GM19395 (cell line): ENCODE results near the gene FAM53B.

ENCODE experiments used
- ATAC-seq: cut with Tn5 transposase; IDR thresholded peaks from one replicate; pipeline ENCODE4 v1.9.1; 2021; ENCODE audit warnings: mild to moderate bottlenecking, moderate library complexity; ENCODE audit not compliant: unreplicated experiment

FAM53B gene

GRCh38 chr10:124639206-124639605 lies 105.0 kb downstream of the FAM53B start:
- ATAC-seq: no peak

- no peak for ATAC-seq
These were observed 106.4 kb downstream of the FAM53B start for GRCh38 chr10:124637746-124638145.

GRCh38 chr10:124637091-124637700 lies 107.0 kb downstream of the FAM53B start:
- ATAC-seq: no peak

- no peak for ATAC-seq
These were observed 107.7 kb downstream of the FAM53B start for GRCh38 chr10:124636271-124636995.

- ATAC-seq: no peak
These were observed 111.6 kb downstream of the FAM53B start for GRCh38 chr10:124632566-124632965.

- ATAC-seq: no peak
These were observed 112.1 kb downstream of the FAM53B start for GRCh38 chr10:124632064-124632531.

- ATAC-seq: no peak
These were observed 113.6 kb downstream of the FAM53B start for GRCh38 chr10:124630551-124630950.

GRCh38 chr10:124629842-124630241 lies 114.3 kb downstream of the FAM53B start:
- ATAC-seq: no peak

GRCh38 chr10:124629415-124629814 lies 114.8 kb downstream of the FAM53B start:
- no peak for ATAC-seq

GRCh38 chr10:124628676-124629021 lies 115.5 kb downstream of the FAM53B start:
- ATAC-seq: no peak

GRCh38 chr10:124627866-124628675 lies 116.1 kb downstream of the FAM53B start:
- no peak for ATAC-seq

- ATAC-seq: no peak
These were observed 117.3 kb downstream of the FAM53B start for GRCh38 chr10:124626759-124627380.

GRCh38 chr10:124625831-124626238 lies 118.3 kb downstream of the FAM53B start:
- no peak for ATAC-seq

- ATAC-seq: no peak
These were observed 119.3 kb downstream of the FAM53B start for GRCh38 chr10:124624895-124625294.

GRCh38 chr10:124624466-124624865 lies 119.7 kb downstream of the FAM53B start:
- ATAC-seq: no peak

- no peak for ATAC-seq
These were observed 120.2 kb downstream of the FAM53B start for GRCh38 chr10:124624006-124624405.

- ATAC-seq: no peak
These were observed 121.2 kb downstream of the FAM53B start for GRCh38 chr10:124622866-124623536.

- ATAC-seq: no peak
These were observed 122.0 kb downstream of the FAM53B start for GRCh38 chr10:124622158-124622557.

GRCh38 chr10:124621637-124622036 lies 122.5 kb downstream of the FAM53B start:
- ATAC-seq: no peak

GRCh38 chr10:124619802-124620490 lies 124.2 kb downstream of the FAM53B start:
- ATAC-seq: peak; percentile 55
